Measurements from ENCODE around the gene EYA4.

DNA sequence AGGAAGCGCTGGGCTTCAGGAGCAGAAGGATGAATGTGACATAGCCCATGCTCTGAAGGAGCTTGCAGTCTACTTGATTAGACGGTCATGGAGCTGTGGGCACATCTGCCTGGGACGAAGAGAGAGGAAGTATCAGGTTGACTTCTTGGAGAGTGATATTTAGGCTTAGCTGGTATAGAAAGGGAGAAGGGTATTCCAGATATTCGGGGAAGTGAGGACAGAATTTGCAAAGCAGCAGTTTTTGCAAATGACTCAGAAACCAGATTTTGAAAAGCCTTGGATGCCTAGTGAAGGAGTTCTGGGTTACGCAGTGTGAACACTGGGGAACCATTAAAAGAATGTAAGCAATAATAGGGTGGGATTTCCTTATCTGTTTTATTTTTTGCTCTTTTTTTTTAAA is 60.7 kb downstream of the EYA4 start:
- TF ChIP-seq REPIN1 (tag by site-specific recombination; IDR thresholded peaks at IDR 0.05; ENCODE audit: low read depth) (no peak), ZNF747 (tag by site-specific recombination; IDR thresholded peaks at IDR 0.05) (no peak), CTCF (tag by site-specific recombination; IDR thresholded peaks at IDR 0.05) (no peak)
